Activated CD4-positive, CD25-positive, alpha-beta regulatory T cell treated with anti-CD3 and anti-CD28 coated beads, Interleukin-2, amount 50 U/mL, for 72 hours (primary cell): ENCODE data around the gene EPB42.

ENCODE experiments used
- DNase-seq: peaks from one replicate; pipeline ENCODE4 v3.0.0; 2021

The EPB42 gene

DNA sequence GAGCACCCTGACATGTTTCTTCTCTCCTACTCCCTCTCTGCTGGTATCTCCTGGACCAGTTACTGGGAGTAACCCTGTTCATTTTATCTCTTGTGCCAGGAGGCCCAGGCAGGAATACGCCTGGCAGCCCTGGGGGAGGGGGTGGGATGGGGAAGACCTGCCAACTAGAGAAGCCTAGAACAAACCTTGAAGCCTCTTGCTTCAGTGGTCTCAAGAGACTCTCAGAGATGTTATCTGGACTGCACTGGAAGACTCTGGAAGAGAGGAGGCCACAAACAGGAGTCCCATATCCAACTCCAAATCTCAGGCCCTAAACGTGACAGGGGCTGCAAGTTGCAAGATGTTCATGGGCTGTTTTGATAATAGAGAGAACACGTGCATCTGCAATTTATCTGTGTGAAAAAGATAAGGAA lies at the start of gene EPB42:
EPB42 (minus strand) TSS at position 28 of the 413 bp plus-strand sequence. CDS start 193 bp downstream, outside the sequence.
- no peak for DNase-seq

DNA sequence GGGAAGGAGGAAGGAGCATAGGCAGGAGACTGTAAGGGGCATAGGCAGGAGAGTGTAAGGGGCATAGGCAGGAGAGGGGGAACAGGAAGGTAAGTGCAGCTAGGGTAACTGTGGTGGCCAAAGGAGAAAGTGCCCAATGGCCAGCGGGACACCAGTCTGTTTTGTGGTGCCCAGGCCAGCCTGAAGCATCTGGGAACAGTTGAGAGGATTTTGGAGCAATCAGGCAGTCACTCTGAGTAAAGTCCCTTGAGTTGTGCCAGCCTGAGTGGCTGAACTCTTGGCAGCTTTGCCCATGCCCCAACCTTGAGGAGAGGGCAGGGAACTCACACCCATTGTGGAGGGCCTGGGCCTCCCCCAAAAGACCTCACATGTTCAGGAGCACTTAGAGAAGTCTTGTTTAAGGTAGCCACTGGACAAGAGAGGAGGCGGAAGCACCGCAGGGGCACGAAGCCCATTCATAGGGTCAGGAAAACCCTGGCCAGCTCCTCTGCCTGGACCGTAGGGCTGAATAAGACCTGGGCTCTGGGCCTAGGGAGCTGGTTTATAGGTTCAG lies 49.4 kb upstream of the EPB42 start:
- no peak for DNase-seq

DNA sequence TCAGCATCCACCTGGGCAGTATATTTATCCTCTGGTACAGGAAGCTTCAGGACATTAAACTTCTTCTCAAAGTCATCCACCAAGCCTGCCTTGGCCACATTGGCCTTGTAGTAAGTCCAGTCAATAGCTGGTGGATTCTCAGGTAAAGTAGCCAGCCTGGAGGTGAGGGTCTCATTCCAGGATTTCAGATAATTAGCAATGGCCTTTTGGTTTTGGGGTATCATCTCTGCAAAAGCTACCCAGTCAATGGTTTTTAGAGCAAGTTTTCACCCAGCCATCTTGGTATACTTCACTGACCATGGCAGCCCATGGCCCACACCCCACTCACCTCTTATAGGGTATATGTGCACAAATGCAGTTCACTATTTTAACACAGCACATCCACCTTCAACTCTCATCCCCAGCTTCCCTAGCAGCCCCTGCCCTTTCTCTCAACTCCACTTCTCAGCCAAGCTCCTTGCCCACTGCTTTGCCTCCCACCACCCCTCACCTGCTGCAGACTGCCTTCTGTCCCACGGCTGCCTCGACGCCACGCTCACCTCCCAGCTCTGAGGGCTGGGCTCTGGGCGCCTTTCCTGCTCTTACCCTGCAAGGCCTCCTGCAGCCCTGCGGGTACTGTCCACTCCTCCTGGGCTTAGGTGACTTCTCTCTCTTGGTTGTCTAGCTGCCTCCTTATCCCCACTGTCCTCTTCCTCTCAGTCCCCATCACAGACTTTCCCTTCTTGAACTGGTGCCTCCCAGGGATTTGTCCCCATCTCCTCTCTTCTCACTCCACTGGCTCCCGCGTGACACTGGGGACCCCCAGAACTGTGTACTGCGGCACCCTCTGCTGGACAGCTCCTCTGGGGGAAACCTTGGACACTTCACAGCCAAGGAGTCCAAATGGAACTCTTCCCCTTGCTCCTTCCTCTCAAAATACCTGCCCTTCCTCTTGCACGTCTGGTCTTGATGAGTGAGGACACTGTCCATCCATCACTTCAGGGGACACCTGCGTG lies 47.6 kb upstream of the EPB42 start:
- DNase-seq: no peak

DNA sequence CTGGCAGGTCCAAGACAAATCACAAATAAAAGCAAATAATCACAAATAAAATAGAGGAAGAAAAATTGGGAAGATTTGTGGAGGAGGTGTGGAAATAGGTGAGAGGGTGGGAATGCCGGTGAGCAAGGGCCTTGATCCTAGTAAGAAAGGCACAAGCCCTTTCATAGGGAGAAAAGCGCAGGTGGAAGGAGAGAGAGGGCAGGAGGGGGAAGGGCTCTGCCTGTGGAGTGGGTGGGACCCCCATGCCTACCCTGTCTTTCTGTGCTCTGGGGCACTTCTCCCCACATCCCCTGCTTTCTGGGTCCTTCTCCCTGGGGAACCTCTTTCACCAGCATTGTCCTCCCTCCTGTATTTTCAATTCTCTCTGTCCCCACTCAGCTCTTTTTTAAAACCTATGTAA lies 46.6 kb upstream of the EPB42 start:
- DNase-seq: no peak

DNA sequence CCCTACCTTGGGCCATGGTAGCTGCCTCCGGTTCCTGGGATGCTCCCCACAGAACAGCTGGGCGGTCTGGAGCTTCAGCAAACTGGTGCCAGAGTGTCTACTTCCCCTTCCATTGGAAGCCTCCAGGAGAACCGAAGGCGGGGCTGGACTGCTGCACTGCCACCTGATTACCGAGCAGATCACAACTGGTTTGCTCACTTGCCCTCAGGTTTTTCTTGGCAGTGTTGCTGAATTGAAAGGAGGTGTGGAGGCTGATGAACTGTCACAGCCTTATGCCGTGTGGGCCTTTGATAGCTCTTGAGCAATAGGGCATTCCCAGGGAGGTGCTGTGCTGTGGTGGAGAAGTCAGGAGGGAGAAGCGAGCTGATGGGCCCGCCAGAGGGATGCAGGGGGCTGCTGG lies 46.0 kb upstream of the EPB42 start, which contains the start of gene TGM5:
TGM5 (minus strand) TSS at position 95 of the 400 bp plus-strand sequence; CDS start at position 16, 79 bp downstream.
- DNase-seq: no peak

DNA sequence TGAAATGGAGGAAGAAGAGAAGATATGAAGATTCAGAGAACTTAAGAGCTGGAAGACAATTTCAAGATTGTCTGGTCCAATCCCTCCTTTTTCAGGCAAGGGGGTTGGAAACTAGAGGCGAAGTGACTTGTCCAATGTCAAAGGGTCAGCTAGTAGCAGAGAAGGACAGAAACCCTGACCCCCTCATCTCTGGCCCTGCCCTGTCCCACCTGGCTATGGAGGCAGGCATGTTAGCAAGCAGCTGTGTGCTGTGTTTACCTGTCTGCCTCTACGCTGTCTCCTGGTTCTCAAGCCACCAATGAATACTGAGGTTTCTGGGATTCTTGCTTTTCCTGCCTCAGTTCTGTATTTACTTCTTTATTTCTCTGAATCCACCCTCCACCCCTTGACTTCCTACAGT lies 45.6 kb upstream of the EPB42 start:
- no peak for DNase-seq

DNA sequence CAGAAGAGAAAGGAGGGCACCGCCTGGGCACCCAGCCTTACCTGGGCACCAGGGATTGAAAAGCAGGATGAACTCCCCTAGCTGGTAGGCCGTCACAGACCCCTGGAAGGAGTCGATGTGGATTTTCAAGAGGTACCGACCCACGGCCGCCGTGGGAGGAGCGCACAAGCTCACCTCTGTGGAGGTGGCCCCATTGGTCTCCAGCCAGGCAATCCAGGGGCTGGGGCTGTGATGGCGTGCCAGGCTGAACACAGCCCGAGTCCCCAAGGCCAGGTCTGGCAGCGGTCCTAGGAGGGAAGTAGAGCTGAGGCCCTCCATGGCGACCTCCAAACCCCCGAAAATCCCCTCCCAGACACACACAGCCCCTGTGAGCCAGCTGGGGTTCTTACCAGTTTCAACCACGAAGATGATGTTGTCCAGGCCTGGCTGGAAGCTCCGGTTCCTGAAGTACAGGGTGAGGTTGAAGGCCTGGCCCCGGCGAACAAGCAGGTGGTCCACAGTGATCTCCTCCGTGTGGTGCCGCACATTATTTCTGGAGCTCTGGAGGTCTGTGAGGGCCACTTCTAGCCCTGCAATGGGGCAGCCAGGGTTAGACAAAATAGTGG lies 39.3 kb upstream of the EPB42 start:
- DNase-seq: no peak

DNA sequence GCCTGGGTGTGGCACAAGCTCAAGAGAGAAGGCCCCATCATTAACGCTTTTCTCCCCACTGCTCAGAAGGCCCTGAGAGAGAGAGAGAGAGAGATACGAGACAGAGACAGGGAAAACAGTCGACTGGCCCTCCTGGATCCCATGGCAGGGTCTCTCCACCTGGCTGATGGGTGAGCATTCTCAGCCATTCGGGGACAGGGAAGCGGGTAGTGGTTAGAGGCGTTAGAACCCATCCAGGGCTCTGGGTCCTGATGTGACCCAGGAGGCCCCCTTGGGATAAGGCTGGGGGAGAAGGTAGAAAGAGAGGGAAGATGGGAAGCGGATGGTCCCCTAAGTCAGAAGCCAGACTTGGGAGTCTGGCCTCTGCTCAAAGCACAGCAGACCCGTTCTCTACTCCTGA lies 38.0 kb upstream of the EPB42 start:
- no peak for DNase-seq

DNA sequence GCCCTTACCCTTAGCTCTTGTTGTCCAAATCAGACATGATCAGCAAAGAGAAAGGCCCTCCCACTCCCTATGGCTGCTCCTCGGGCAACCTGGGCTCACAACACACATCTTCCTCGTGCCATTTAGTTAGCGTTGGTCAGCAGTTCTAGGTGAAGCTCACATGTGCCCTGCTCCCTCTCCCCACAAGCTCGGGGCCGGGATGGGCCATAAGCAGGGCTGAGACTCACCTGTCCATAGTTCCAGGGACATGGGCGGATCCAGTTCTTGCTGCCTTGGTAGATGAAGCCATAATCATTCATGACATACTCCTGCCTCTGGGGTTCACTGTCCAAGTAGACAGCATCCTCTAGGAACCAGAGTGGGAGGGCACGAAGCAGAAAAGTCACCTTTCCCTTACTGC lies 35.5 kb upstream of the EPB42 start:
- DNase-seq: no peak

DNA sequence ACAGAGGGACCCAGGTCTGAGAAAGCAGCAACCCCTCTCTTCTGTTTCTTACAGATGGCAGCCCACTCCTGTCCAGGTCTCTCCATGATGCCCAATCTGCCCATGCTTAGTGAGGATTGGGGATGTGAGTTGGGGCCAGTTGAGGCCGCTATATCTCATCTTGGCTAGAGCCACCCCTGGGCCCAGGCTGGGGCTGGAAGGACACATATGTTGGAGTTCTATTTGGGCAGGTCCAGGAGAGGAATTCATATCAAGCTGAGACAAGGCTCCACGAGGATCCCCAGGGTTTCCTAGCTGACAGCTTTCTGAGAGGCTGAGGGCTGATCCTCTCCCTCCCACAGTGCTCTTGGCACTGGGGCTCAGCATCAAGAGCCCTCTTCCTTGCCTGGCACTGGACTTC lies 34.6 kb upstream of the EPB42 start:
- no peak for DNase-seq

DNA sequence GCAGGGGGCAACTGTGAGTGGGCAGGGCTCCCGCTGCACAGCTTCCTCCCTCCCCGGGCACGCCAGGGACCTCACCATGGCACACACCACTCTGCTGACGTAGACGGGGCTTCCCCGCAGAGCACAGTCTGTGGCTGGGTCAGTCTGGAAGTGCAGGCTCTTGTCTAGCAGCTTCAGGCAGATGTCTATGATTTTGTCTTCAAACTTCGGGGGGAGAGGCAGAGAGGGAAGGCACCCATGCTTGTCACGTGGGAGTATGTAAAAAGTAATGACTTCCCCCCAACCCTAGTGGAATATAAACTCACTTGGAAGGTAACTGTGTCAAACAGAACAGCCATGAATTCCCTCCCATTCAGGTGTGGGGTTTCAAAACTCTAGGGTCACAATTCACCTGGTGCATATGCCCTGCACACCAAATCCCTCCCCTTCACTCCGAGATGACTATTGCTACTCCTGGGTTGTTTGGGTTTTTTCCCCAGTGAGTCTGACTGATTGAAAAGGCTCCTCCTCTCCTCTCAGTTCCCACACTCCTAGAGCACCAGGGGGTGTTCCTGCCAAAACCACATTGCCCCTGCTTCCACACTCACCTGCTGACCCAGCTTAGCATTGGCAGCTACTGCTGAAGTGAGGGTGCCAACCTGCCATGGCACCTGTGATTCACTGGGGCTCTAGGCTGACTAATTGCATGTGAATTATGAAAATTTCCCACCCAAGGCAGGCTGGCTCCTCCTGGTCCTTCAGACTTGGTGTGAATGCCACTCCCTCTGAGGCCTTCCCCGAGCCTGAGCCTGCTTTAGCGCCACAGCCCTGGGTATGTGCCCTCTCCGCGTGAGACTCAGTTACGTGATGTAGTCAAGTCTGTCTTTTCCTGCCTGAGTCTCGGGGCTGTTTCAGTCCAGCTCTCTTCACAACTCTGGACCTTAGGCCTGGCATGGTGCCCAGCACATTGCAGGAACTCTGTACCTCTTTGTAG lies 32.9 kb upstream of the EPB42 start:
- DNase-seq: no peak

DNA sequence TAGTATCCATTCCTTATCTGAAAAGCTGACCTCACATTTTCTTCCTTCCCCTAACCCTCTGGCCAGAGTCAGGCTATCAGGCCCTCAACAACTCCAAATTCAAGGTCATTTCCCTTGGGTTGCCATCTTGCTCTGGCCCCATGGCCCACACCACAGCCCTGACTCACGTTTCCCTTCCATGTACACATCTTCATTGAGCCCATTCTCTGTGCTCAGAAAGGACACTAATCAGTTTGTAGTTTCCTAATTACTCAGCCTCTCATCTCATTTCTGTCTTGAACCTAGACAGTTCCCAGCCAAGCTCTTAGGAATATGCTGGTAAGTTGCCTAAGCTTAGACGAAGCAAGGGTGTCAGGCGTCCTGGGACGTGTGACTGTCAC lies 31.0 kb upstream of the EPB42 start:
- no peak for DNase-seq

DNA sequence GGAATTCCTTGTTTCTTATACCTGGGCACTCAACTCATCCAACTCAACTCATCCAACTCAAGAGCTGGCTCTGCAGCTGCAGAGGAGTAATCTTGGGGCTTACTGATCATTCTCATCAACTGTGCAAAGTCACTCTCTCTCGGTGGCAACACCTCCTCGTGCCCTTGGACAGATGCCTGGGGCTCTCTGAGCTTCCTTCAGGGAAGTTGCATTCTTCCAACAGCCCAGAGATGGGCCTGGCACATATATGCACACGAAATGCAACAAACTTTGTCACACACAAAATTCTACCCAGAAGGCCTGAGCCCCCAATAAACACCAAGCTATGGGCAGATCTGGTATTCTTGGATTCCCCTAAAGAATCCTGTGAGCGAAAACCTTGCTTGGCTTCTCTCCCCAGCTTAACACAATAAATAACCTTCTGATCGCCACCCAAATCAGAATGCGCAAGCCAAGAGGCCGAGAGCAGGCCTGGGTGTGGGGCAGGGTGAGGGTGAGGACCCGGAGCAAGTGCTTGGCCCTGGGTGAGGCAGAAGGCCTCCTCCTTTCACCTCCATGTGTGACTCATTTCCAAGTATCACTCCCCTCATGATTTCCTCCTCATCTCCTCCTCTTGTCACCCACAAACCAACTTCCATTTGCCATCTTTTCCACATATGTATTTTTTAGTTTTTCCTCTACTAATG lies 30.5 kb upstream of the EPB42 start:
- no peak for DNase-seq

DNA sequence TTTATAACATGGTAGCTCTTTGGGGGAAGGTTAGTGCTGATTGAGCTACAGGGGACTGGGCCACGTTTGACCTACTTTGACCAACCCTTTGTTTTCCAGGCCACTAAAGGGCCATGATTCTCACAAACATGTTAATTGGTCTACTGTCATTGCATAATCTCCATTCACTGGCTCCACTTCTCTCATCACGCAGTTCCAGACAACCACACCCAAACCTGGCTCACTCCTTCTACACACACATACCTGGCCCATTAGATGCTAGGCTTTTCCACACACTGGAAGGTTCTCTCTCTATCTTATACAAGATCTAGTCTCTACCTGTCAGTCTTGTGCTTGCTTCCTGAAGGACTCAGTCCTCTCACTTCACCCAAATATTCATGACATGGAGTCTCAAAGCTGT lies 30.0 kb upstream of the EPB42 start:
- no peak for DNase-seq

DNA sequence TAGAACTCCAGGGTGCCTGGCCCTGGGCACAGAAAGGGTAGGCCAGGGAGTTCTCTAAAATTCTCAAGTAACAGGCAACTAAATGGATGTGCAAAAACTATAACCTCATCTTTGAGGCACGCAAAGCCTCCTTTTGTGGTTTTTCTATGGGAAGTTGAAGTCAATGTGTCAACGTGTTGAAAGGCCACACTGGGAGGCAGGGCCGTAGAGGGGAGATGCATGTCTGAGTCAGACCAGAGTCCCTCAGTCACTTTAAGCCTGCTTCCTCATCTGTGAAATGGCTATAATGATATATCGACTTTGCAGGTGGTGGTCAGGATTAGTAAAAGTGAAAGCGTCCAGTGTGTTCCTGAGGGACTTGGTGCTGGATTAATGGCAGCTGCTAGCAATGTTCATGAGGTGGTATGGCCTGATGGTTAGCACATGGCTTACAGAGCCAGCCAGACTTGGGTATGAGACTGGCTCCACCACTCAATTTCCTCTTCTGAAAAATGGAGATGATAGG lies 28.9 kb upstream of the EPB42 start:
- DNase-seq: no peak

DNA sequence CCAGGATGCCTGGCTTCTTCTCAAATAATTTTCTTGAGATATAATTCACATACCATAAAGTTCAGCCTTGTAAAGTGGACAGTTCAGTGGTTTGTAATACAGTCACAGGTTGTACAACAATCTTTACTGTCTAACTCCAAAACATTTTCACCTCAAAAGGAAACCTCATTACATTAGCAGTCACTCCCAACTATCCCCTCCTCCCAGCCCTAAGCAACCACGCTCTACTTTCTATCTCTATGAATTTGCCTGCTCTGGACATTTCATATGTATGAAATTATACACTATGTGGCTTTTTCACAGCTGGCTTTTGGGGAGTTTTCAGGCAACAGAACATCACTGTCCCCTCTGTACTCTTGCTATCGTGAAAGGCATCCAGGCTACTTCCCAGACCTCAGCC lies 28.4 kb upstream of the EPB42 start:
- no peak for DNase-seq

DNA sequence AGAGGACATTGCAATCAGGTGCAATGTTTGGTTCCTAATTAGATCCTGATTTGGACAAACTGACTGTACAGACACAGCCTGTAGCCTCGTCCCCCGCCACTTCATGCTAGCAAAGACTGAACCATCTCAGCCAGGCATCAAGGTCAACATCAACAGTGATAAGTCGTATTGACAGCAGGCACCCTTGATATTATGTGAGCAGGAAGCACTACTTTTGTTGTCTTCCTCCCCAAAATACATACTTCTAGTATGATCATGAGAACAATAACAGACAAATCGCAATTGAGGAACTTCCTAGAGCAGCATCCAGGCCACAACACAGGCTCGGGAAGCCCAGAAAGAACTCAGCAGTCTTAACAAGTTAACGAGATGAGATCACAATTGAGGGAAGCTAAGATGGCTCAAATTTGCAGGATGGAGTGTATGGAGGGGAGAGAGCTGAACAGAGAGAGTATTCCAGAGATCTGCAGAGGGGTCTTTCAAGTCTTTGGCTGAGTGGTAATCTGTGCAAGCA lies 25.5 kb upstream of the EPB42 start:
- DNase-seq: no peak

DNA sequence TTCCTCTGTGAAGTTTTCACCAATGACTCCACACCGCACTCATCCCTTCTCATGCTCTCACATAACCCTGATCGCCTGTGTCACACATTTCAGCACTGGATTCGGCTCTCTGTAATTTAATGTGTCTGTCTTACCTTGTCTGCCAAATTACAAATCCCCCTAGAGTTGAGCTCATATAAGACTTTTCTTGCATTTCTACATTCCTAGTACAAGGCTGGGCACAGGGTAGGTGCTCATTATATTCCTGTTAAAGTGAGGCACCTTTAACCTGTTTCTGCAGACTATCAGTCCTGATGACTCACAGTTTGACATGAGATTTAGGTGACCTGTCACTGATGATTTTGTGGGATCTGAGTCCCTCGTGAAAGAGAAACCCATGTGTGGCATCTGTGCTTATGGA lies 23.3 kb upstream of the EPB42 start:
- DNase-seq: no peak

DNA sequence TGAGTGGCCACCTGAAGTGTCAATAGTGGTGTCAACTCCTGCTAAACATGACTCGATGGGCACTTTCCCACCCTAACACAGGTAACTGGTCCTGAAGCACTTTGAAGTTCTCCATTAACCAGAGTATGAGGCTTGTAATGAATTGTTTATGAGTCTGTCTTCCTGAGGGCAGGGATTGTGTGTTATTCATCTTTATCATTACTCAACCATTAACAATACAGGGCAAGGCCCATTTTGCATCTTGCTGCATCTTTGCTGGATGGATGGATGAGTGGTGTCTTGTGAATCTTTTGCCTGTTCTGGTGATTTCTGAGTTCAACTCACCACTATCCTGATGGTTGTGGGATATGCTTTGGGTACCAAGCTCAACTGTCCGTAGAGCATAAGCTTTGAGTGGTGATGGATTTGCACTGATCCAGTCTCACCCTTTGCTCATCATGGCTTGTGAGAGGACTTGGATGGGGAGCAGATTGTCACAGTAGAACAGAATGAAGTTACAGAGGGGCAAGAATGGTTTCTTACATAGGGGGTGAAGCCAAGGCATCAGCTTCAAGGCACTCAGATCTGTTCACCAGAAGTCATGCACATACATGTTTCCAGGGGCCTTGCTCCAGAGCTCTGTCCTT lies 22.3 kb upstream of the EPB42 start:
- no peak for DNase-seq

DNA sequence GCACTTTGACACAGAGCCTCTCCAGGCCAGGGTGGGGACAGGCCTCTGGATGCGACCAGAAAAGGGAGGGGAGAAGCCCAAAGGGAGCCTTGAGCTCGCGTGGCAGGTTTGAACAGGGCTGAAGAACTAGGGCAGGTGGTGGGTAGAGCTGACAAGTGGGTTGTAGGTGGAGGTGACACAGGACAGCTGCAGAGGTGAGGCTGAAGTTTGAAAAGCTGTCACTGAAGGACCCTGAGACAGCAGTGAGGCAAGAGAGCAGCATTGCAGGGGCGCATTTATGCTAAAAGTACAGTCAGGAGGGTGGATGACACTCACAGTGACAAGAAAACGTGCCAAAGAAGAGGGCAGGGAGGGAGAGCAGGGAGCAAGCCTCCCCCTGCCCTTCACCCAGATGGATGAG lies 21.8 kb upstream of the EPB42 start:
- no peak for DNase-seq

DNA sequence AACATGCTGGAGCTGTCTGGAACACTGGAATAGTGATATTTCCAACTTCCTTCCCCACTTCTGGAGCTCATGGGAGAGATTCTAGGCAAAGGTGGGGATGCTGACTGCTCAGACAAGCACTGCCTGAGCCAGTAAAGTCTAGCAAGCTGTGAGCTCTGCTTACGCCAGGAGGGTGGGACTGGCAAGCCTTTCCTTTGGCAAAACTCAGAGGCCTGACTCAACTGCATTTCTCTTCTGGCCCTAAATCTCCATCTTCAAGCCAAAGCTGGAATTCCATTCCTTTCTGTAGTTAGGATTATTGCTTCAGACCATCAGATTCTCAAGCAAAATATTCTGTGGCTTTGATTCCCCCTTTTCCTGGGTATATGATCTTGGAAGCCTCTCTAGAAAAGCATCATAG lies 20.3 kb upstream of the EPB42 start:
- no peak for DNase-seq
